Measurements from ENCODE around the gene IGF2BP2. TPM values are rescaled to one million over a fixed set of nuclear protein-coding genes. Genes with fewer than 3 reads are reported as not detected.

IGF2BP2 gene
- total and polyA plus RNA-seq, 2 of the 13 experiments (the other 11 are each of a cell fraction or from before 2014, with no cell fraction given): 6.5 to 46.0 TPM

GRCh38 chr3:185737740-185738680 lies 86.8 kb downstream of the IGF2BP2 start:
- Histone ChIP-seq H2AFZ (ENCODE audit: low read length) (no peak overlapping the region), H3K36me3 (replicated peaks in 1 of 2; ENCODE audit: control insufficient read depth in 1 of 2, insufficient read depth in 2 of 2, low read length in 2 of 2) (0 out of 5 replicates have a peak, but pooled peaks cover 0 to 6% of the 10 kb centered on the region in 2 experiments), H3K9me3 (ENCODE audit: low read length) (no peaks in the 10 kb centered on the region), H3K27me3 (ENCODE audit: control insufficient read depth in 1 of 2, insufficient read depth in 2 of 2, low read length in 2 of 2) (no peaks in the 10 kb centered on the region), H3K4me2 (ENCODE audit: low read depth, low read length) (no peak overlapping the region), H3K79me2 (ENCODE audit: insufficient read depth, low read length) (peaks cover 90% of the 10 kb centered on the region), H3K9ac (ENCODE audit: insufficient read depth, low read depth, low read length) (no peak overlapping the region), H3K4me3 (replicated peaks in 1 of 3; ENCODE audit: insufficient read depth in 1 of 3, low read depth in 2 of 3, low read length in 3 of 3) (no peak overlapping the region), H4K20me1 (ENCODE audit: insufficient read depth, low read length) (peaks cover 94% of the 10 kb centered on the region), H3K4me1 (ENCODE audit: insufficient read depth, low read length) (peaks cover 32% of the 10 kb centered on the region), H3K27ac (ENCODE audit: extremely low read length, insufficient read depth, low read length) (no peak overlapping the region)
- no TSS peak for BruUV-seq (replicated peaks)
- WGBS (ENCODE audit: low lambda C conversion rate): 97% methylated on average over 5 of the region's 5 CpGs
- FAIRE-seq (no peak), DNase-seq (ENCODE audit: low spot score) (no peak), ATAC-seq (no peak)
- intact Hi-C loops (cut with micrococcal nuclease; ENCODE audit: unreplicated experiment) (no loop called here), in situ Hi-C loops (cut with HindIII; ENCODE audit: extremely low pct_ligation_motif_present, low pct_unique_long_range_greater_than_20kb) (no loop called here)
- TF ChIP-seq HMGXB3 (CRISPR knock-in tag; IDR thresholded peaks at IDR 0.05; ENCODE audit: borderline replicate concordance) (no peak), ZNF713 (CRISPR knock-in tag; IDR thresholded peaks at IDR 0.05) (no peak), ZNF350 (CRISPR knock-in tag; IDR thresholded peaks at IDR 0.05; ENCODE audit: borderline replicate concordance, low read depth) (no peak), ZBTB14 (CRISPR knock-in tag; IDR thresholded peaks at IDR 0.05) (no peak), PLRG1 (conservative IDR thresholded peaks at IDR 0.05) (no peak), NCOA1 (CRISPR knock-in tag; IDR thresholded peaks at IDR 0.05) (no peak), LBX2 (CRISPR knock-in tag; IDR thresholded peaks at IDR 0.05; ENCODE audit: borderline replicate concordance) (no peak)
- ChIA-PET POLR2A (no interaction called here), CTCF (ENCODE audit: low intra/inter-chr PET ratio, low total read pairs) (no interaction called here)
